NOMO-1 treated with DMSO at 0.1 percent for 48 hours (cell line): ENCODE results near the gene KRT17.
"Not testable (repeated sequence)": the region's sequence is repeated elsewhere in the genome, so short reads cannot be mapped to it uniquely, and the experiment has no call there.

ENCODE experiments used
- DNase-seq: peaks from one replicate; lab custom pipeline; 2025; ENCODE audit not compliant: unreplicated experiment; lab: John Stamatoyannopoulos, UW

Gene KRT17

GRCh38 chr17:41635121-41636097 lies 11.0 kb upstream of the KRT17 start:
- DNase-seq, result no peak

DNA sequence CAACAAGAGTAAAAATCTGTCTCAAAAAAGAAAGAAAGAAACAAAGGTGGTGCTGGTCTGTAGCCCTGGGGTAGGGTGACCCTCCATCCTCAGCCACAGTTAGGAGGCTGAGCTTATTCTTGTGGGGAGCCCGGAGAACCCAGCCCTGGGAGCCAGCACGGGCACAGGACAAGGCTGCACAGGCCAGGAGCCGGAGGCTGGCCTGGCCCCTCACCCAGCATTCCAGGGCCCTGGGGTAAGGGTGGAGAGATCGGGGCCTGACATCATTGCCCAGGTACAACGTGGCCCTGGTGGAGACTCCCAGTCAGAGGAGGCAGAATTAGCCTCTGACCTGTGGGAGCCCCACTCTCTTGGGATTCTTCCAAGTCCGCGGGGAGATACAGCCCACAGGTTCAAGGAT lies 10.3 kb upstream of the KRT17 start:
- DNase-seq, result no peak

- no peak for DNase-seq
Observed at GRCh38 chr17:41633556-41634199, 9.3 kb upstream of the KRT17 start.

- DNase-seq, result no peak
Observed at GRCh38 chr17:41632482-41633105, 8.2 kb upstream of the KRT17 start.

- no peak for DNase-seq
Observed at GRCh38 chr17:41631898-41632285, 7.5 kb upstream of the KRT17 start.

DNA sequence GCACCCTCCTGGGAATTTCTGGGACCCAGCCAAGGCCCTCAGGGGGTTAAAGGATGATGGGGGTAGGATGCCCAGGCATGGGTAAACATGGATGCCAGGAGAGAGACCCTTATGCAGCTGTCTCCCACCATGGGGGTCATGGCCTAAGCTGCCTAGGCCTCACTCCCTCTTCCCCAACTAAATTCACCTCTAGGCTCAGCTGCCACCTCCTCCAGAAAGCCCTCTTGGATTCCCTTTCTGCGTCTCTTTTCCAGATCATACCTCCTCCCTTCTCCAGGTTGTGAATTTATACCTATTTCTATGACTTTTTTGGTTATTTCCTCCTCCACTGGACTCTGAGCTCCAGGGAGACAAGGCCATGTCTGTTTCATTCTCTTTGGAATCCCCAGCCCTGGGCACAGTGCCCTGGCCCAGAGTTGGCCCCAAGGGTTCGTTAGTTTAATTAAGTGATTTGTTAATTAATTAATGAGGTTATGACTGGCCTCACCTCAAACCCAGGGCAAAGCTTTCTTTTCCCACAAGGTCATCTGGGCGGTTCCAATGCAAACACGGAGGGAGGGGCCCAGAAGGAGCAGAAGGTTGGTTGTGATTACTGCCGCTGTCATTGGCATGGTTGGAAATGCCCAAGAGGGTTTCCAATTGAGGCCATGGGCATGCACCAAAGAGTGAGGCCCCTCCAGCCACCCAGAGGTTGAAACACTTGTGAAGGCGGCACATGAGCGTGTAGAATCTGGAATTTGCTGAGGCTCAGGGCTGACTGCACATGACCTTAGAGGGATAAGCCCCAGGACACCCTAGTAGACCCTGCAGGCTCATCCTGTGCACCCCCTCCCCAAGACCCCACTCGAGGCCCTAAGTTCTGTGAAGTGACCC lies 6.9 kb upstream of the KRT17 start:
- no peak for DNase-seq

- DNase-seq, result peak; percentile 10
Observed at GRCh38 chr17:41629826-41630670, 5.7 kb upstream of the KRT17 start.

DNA sequence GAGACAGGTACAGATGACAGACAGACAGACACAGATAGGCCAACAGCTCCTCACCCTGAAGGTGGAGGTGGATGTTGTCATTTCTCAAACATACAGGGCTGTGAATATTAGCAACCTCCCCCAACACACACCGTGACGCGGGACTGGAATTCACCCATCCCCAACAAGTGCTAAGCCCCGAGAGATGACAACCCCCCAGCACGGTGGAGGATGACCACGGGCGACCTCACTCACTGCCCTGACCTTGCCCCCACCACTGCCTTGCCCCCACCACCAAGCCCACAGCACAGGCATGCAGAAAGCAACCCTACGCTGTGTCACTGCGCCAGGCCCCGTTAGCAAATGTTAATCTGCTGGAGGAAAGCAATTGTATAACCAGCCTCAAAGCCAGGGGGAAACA lies 4.9 kb upstream of the KRT17 start:
- no peak for DNase-seq

GRCh38 chr17:41628621-41629255 lies 4.4 kb upstream of the KRT17 start:
- not testable (repeated sequence) for DNase-seq

DNA sequence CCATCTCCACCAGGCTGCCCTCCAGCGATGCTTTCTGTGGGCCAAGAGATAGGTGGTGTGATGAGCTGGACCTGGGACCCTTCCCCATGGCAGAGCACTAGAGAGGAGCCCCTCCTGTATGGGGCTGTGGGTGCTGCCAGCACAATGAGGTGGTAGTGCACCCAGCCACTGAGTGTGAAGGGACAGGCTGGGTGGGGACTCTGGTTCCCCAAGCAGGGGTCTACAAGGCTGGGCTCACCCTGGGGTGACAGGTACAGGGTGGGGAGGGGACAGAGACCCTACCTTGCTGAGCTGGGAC lies 3.6 kb upstream of the KRT17 start:
- not testable (repeated sequence) for DNase-seq

- no peak for DNase-seq
Observed at GRCh38 chr17:41627316-41628072, 3.1 kb upstream of the KRT17 start.

DNA sequence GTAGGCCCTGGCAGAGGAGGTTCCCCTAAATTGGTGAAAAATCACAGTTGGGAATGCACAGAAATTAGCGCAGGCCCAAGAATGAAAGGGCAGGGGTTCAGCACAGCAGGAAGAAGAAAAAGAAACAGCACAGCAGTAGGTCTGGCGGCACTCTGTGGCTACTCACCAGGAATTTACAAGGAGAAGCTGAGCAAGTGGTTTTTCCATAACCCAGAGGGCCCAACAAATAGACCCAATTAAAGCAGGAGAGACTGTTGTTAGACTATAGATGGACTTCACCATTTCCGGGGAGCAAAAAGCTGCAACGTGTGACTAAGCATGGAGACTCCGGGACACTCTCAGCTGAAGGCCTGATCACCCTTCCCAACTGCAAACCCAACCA lies 2.5 kb upstream of the KRT17 start:
- DNase-seq, result not testable (repeated sequence)

DNA sequence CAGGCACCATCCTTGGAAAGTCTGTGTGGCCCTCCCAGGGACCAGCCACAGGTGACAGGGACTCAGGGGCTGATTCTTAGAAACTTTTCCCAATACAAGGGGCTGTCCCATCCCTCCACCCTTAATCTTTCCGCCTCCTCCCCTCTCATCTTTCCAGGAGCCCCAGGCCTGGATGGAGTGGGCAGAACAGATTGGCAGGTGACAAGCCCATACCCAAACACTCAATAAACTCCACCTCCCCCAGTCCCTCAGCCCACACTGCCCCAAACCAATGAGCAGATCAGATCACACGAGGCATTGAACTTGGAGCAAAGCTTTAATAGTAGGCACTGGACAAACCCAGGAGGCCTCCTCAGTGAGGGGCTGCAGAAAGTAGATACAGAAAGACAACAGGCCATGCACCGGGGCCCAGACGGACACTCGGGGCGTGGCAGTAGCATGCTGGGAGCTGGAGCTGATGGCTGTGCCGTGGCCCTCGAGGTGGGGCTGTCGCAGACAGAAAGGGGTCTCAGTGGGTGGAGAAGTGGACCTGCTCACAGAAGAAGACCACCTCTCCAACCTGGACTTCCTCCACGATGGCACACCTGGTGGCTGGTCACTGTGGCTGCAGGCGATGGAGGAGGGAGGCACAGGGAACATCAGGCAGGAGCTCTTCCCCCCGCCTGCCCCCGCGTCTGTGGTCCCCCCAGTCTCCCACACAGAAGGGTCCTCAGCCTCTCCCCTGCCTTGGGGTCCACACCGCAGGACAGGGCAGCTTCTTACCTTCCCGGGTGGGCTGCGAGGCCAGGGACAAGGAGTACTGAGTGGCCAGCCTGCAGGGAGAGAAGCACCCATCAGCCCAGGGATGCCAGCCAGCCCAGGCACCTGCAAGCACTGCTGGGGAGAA lies 1.9 kb upstream of the KRT17 start:
- not testable (repeated sequence) for DNase-seq

DNA sequence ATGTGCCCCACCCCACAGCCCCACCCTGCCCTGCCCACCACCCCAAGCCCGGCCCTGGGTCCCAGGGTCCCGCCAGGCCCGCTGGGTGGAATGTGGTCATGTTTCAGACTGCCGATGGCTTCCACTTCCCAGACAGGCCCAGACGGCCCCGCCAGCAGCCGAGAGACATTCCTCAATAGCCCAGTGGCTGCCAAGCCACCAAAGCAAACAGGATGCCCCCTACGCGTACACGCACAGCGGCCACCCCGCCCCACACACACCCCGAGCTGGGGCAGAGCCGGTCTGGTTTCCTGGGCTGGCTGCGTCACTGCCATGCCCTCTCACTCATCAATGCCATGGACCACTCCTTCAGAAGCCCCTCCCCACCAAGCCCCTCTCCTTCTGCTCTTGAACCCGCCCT lies 1.2 kb upstream of the KRT17 start:
- DNase-seq, result no peak

DNA sequence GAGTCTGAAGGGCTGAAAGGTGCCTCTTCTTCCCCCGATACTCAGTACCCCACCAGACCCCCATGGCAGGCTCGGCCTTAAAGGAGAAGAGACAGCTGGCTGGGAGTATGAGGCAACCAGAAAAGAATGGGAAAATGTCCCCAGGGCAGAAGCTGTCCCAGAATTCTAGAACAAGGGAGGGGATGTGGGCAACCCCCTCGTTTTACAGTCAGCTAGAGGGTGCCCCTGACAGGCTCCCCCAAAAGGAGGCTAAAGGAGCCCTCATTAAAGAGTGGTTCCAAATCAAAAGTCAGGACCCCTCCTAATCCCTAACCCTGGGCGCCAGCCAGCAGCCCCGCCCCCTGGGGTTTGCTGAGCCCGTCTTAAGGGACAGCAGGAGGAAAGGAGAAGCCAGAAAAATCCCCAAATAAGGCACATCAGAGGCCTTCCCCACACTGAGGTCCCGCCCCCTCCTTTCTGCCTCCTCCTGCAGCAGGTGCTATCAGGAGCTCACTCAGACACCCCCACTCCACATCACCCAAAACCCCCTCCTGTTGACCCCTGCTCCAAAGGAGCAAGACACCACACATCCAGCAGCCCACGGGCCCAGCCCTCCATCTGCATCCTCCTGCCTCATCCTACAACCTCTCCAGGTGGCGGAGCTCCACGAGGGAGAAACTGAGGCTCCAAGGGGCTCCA lies 1.1 kb downstream of the KRT17 start:
- not testable (repeated sequence) for DNase-seq

GRCh38 chr17:41622340-41623183 lies 1.8 kb downstream of the KRT17 start:
- DNase-seq, result not testable (repeated sequence)

DNA sequence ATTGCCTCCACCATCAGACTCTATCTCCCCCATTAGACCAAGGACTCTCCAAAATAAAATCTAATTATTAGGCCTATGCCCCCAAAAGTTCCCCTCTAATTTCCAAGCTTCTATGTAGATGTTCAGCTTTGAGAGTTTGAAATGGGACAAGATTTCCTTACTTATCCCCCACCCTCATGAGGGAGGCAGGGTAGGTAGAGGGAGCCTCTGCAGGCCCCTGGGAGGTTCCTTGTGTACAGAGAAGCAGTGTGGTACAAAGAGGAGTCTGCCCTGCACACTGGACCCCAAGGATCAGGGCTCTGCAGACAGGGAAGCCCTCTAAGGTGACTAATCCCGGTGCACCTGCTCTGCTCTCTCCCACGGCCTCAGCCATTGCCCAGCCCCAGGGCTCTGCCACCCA lies 2.5 kb downstream of the KRT17 start:
- no peak for DNase-seq
